IPS-18c (cell line): ENCODE data around the gene DDAH1.

Experiments used
- H3K4me3 ChIP-seq: 2 replicates; pipeline ENCODE4 v1.7.0; 2013; ENCODE audit warnings: low read depth, mild to moderate bottlenecking, low read length, moderate library complexity; ENCODE audit not compliant: insufficient read depth
- H3K9me3 ChIP-seq: one replicate; pipeline ENCODE4 v1.6.1; 2013; ENCODE audit warnings: mild to moderate bottlenecking, low read length, moderate library complexity; ENCODE audit not compliant: control insufficient read depth, insufficient read depth

The DDAH1 gene

GRCh38 chr1:85379203-85380136, 85.5 kb downstream of the DDAH1 start:
- no peak overlapping the region for H3K4me3 ChIP-seq

GRCh38 chr1:85378534-85378933, 86.4 kb downstream of the DDAH1 start:
- no peak overlapping the region for H3K4me3 ChIP-seq
- H3K9me3 ChIP-seq = no peaks in the 10 kb centered on the region

More at GRCh38 chr1:85379203-85380136, 85.5 kb downstream of the DDAH1 start:
- H3K9me3 ChIP-seq = no peaks in the 10 kb centered on the region

GRCh38 chr1:85376356-85376755, 88.6 kb downstream of the DDAH1 start:
- H3K9me3 ChIP-seq = no peaks in the 10 kb centered on the region
- no peak overlapping the region for H3K4me3 ChIP-seq

GRCh38 chr1:85375493-85375892, 89.5 kb downstream of the DDAH1 start:
- Histone ChIP-seq H3K4me3 (no peak overlapping the region), H3K9me3 (no peaks in the 10 kb centered on the region)

GRCh38 chr1:85374160-85374559, 90.8 kb downstream of the DDAH1 start:
- H3K4me3 ChIP-seq = no peak overlapping the region
- H3K9me3 ChIP-seq = no peaks in the 10 kb centered on the region

GRCh38 chr1:85373378-85373708, 91.6 kb downstream of the DDAH1 start:
- no peak overlapping the region for H3K4me3 ChIP-seq
- no peaks in the 10 kb centered on the region for H3K9me3 ChIP-seq

- H3K4me3 ChIP-seq = no peak overlapping the region
Observed at GRCh38 chr1:85372683-85373377, 92.1 kb downstream of the DDAH1 start.

GRCh38 chr1:85371021-85371420, 93.9 kb downstream of the DDAH1 start:
- Histone ChIP-seq H3K4me3 (no peak overlapping the region), H3K9me3 (no peaks in the 10 kb centered on the region)

More at GRCh38 chr1:85372683-85373377, 92.1 kb downstream of the DDAH1 start:
- H3K9me3 ChIP-seq = no peaks in the 10 kb centered on the region

- no peak overlapping the region for H3K4me3 ChIP-seq
Observed at GRCh38 chr1:85368073-85368770, 96.7 kb downstream of the DDAH1 start.

GRCh38 chr1:85366391-85367170, 98.4 kb downstream of the DDAH1 start:
- H3K9me3 ChIP-seq = no peaks in the 10 kb centered on the region
- no peak overlapping the region for H3K4me3 ChIP-seq

More at GRCh38 chr1:85368073-85368770, 96.7 kb downstream of the DDAH1 start:
- H3K9me3 ChIP-seq = no peaks in the 10 kb centered on the region

GRCh38 chr1:85365851-85366250, 99.1 kb downstream of the DDAH1 start:
- Histone ChIP-seq H3K9me3 (no peaks in the 10 kb centered on the region), H3K4me3 (no peak overlapping the region)

- no peak overlapping the region for H3K4me3 ChIP-seq
- H3K9me3 ChIP-seq = no peaks in the 10 kb centered on the region
Observed at GRCh38 chr1:85363521-85363920, 101.4 kb downstream of the DDAH1 start.

GRCh38 chr1:85363092-85363491, 101.9 kb downstream of the DDAH1 start:
- Histone ChIP-seq H3K9me3 (no peaks in the 10 kb centered on the region), H3K4me3 (no peak overlapping the region)

GRCh38 chr1:85361606-85362296, 103.2 kb downstream of the DDAH1 start:
- no peak overlapping the region for H3K4me3 ChIP-seq
- no peaks in the 10 kb centered on the region for H3K9me3 ChIP-seq

GRCh38 chr1:85360730-85361493, 104.0 kb downstream of the DDAH1 start:
- Histone ChIP-seq H3K9me3 (no peaks in the 10 kb centered on the region), H3K4me3 (no peak overlapping the region)
